ENCODE measurements around the gene PXT1. TPM values are rescaled to one million over a fixed set of nuclear protein-coding genes. Genes with fewer than 3 reads are reported as not detected.

The PXT1 gene
- total RNA-seq: not detected

GRCh38 chr6:36442671-36443470 is at the start of gene PXT1, which contains the start of gene KCTD20:
TSS of gene PXT1 (minus strand) at chr6:36442854. CDS start at chr6:36426082, 16,772 bp downstream.
TSS of gene KCTD20 (plus strand) at chr6:36443000. CDS start at chr6:36470098, 27,098 bp downstream.
- peaks cover 39% of the 10 kb centered on the region for H3K4me1 ChIP-seq
- peak within 1 kb of the TSS; percentile 84 to 95 for H3K4me3 ChIP-seq
- intact Hi-C loops (cut with DNase I): loop anchor here (10.0 kb wide), 1 partner anchor 102 kb away; the partner anchor contains the start of gene STK38
- DNase-seq (ENCODE audit: extremely low spot score in 2 of 2): peak in 1 of 2 donors; percentile 90
- TF ChIP-seq POLR2AphosphoS5 (IDR thresholded peaks at IDR 0.05; ENCODE audit: insufficient read depth in 1 of 2, low read depth in 1 of 2) (peak; percentile 83 to 84), CTCF (IDR thresholded peaks at IDR 0.05) (no peak), POLR2A (IDR thresholded peaks at IDR 0.05) (peak in 1 of 2 donors; percentile 82)
- no peaks in the 10 kb centered on the region for H3K27me3 ChIP-seq
- no peaks in the 10 kb centered on the region for H3K36me3 ChIP-seq
- no peaks in the 10 kb centered on the region for H3K9me3 ChIP-seq
- peak within 1 kb of the TSS; percentile 99 for H3K27ac ChIP-seq

GRCh38 chr6:36492092-36492491 is 49.4 kb upstream of the PXT1 start:
- peaks cover 0 to 43% of the 10 kb centered on the region in 2 donors for H3K36me3 ChIP-seq
- no peak overlapping the region for H3K27ac ChIP-seq
- intact Hi-C loops (cut with DNase I): no loop called here

GRCh38 chr6:36491378-36491965 is 48.8 kb upstream of the PXT1 start:
- intact Hi-C loops (cut with DNase I): no loop called here
- Histone ChIP-seq H3K4me3 (no peak overlapping the region), H3K27me3 (no peaks in the 10 kb centered on the region), H3K9me3 (no peaks in the 10 kb centered on the region), H3K27ac (no peak overlapping the region), H3K4me1 (no peaks in the 10 kb centered on the region), H3K36me3 (peaks cover 0 to 40% of the 10 kb centered on the region in 2 donors)
- no peak for DNase-seq (ENCODE audit: extremely low spot score in 2 of 2)
- TF ChIP-seq POLR2AphosphoS5 (IDR thresholded peaks at IDR 0.05; ENCODE audit: insufficient read depth in 1 of 2, low read depth in 1 of 2): no peak
- TF ChIP-seq POLR2A (IDR thresholded peaks at IDR 0.05): no peak
- no peak for TF ChIP-seq CTCF (IDR thresholded peaks at IDR 0.05)

More at GRCh38 chr6:36492092-36492491, 49.4 kb upstream of the PXT1 start:
- no peaks in the 10 kb centered on the region for H3K9me3 ChIP-seq
- H3K4me3 ChIP-seq: no peak overlapping the region
- H3K4me1 ChIP-seq: no peaks in the 10 kb centered on the region
- TF ChIP-seq POLR2A (IDR thresholded peaks at IDR 0.05): no peak
- no peak for TF ChIP-seq POLR2AphosphoS5 (IDR thresholded peaks at IDR 0.05; ENCODE audit: insufficient read depth in 1 of 2, low read depth in 1 of 2)
- H3K27me3 ChIP-seq: no peaks in the 10 kb centered on the region
- no peak for DNase-seq (ENCODE audit: extremely low spot score in 2 of 2)

GRCh38 chr6:36489426-36489825 is 46.8 kb upstream of the PXT1 start:
- H3K4me3 ChIP-seq: no peak overlapping the region
- H3K27me3 ChIP-seq: no peaks in the 10 kb centered on the region
- no peak for DNase-seq (ENCODE audit: extremely low spot score in 2 of 2)
- H3K9me3 ChIP-seq: no peaks in the 10 kb centered on the region
- TF ChIP-seq POLR2A (IDR thresholded peaks at IDR 0.05) (no peak), POLR2AphosphoS5 (IDR thresholded peaks at IDR 0.05; ENCODE audit: insufficient read depth in 1 of 2, low read depth in 1 of 2) (no peak), CTCF (IDR thresholded peaks at IDR 0.05) (no peak)
- no peaks in the 10 kb centered on the region for H3K4me1 ChIP-seq
- no peak overlapping the region for H3K27ac ChIP-seq
- peaks cover 0 to 30% of the 10 kb centered on the region in 2 donors for H3K36me3 ChIP-seq
- intact Hi-C loops (cut with DNase I): no loop called here

GRCh38 chr6:36488221-36488620 is 45.6 kb upstream of the PXT1 start:
- Histone ChIP-seq H3K27me3 (no peaks in the 10 kb centered on the region), H3K4me3 (no peak overlapping the region), H3K36me3 (peaks cover 0 to 29% of the 10 kb centered on the region in 2 donors), H3K9me3 (no peaks in the 10 kb centered on the region), H3K4me1 (no peaks in the 10 kb centered on the region), H3K27ac (no peak overlapping the region)
- intact Hi-C loops (cut with DNase I): no loop called here
- no peak for DNase-seq (ENCODE audit: extremely low spot score in 2 of 2)
- TF ChIP-seq POLR2AphosphoS5 (IDR thresholded peaks at IDR 0.05; ENCODE audit: insufficient read depth in 1 of 2, low read depth in 1 of 2): no peak
- no peak for TF ChIP-seq CTCF (IDR thresholded peaks at IDR 0.05)
- TF ChIP-seq POLR2A (IDR thresholded peaks at IDR 0.05): no peak

Data from vagina (tissue), 2 donors.